GM21526 (cell line): ENCODE results near the gene CLEC16A.
"Not testable (repeated sequence)": the region's sequence is repeated elsewhere in the genome, so short reads cannot be mapped to it uniquely, and the experiment has no call there.

Experiments
- ATAC-seq: cut with Tn5 transposase; IDR thresholded peaks from one replicate; pipeline ENCODE4 v1.9.1; 2021; ENCODE audit warnings: moderate library complexity; ENCODE audit not compliant: unreplicated experiment, low FRiP score

Gene CLEC16A

GRCh38 chr16:10939649-10940234 lies 4.6 kb upstream of the CLEC16A start:
- ATAC-seq, result no peak

GRCh38 chr16:10940501-10941079 lies 3.8 kb upstream of the CLEC16A start:
- no peak for ATAC-seq

GRCh38 chr16:10941127-10941933 lies 3.0 kb upstream of the CLEC16A start:
- no peak for ATAC-seq

- ATAC-seq, result not testable (repeated sequence)
Observed at GRCh38 chr16:10941935-10942351, 2.4 kb upstream of the CLEC16A start.

- peak; percentile 56 for ATAC-seq
Observed at GRCh38 chr16:10942352-10943063, 1.9 kb upstream of the CLEC16A start, which contains the start of gene DEXI. Gene DEXI (minus strand): TSS chr16:10942468. CDS start chr16:10942005, 463 bp downstream.

GRCh38 chr16:10943064-10943353 lies 1.4 kb upstream of the CLEC16A start:
- no peak for ATAC-seq

GRCh38 chr16:10945065-10945787 lies 862 bp downstream of the CLEC16A start:
- ATAC-seq, result no peak

- no peak for ATAC-seq
Observed at GRCh38 chr16:10946308-10946707, 1.9 kb downstream of the CLEC16A start.

GRCh38 chr16:10947211-10947787 lies 2.9 kb downstream of the CLEC16A start:
- ATAC-seq, result no peak

GRCh38 chr16:10949424-10949970 lies 5.1 kb downstream of the CLEC16A start:
- ATAC-seq, result peak; percentile 56

GRCh38 chr16:10950393-10950792 lies 6.0 kb downstream of the CLEC16A start:
- no peak for ATAC-seq

- no peak for ATAC-seq
Observed at GRCh38 chr16:10951026-10951425, 6.7 kb downstream of the CLEC16A start.

GRCh38 chr16:10954903-10955302 lies 10.5 kb downstream of the CLEC16A start:
- ATAC-seq, result no peak

GRCh38 chr16:10957771-10958482 lies 13.6 kb downstream of the CLEC16A start:
- ATAC-seq, result no peak

GRCh38 chr16:10959161-10959560 lies 14.8 kb downstream of the CLEC16A start:
- ATAC-seq, result no peak

- no peak for ATAC-seq
Observed at GRCh38 chr16:10961231-10961630, 16.9 kb downstream of the CLEC16A start.

- ATAC-seq, result no peak
Observed at GRCh38 chr16:10964039-10964890, 19.9 kb downstream of the CLEC16A start.

GRCh38 chr16:10964891-10965326 lies 20.5 kb downstream of the CLEC16A start:
- no peak for ATAC-seq
